Activated T-cell treated with anti-CD3 and anti-CD28 coated beads for 4 hours (primary cell): ENCODE results near the gene RNF214.
"Not testable (repeated sequence)": the region's sequence is repeated elsewhere in the genome, so short reads cannot be mapped to it uniquely, and the experiment has no call there.

Experiments
- DNase-seq: peaks from one replicate; pipeline ENCODE4 v3.0.0-alpha.2; 2020

The RNF214 gene

GRCh38 chr11:117198613-117199012, 33.9 kb upstream of the RNF214 start:
- DNase-seq = no peak

- DNase-seq = no peak
These were observed 33.2 kb upstream of the RNF214 start, which contains the start of gene TAGLN for GRCh38 chr11:117199053-117199915. Gene TAGLN (plus strand): TSS chr11:117199370. CDS start chr11:117203014, 3,644 bp downstream.

DNA sequence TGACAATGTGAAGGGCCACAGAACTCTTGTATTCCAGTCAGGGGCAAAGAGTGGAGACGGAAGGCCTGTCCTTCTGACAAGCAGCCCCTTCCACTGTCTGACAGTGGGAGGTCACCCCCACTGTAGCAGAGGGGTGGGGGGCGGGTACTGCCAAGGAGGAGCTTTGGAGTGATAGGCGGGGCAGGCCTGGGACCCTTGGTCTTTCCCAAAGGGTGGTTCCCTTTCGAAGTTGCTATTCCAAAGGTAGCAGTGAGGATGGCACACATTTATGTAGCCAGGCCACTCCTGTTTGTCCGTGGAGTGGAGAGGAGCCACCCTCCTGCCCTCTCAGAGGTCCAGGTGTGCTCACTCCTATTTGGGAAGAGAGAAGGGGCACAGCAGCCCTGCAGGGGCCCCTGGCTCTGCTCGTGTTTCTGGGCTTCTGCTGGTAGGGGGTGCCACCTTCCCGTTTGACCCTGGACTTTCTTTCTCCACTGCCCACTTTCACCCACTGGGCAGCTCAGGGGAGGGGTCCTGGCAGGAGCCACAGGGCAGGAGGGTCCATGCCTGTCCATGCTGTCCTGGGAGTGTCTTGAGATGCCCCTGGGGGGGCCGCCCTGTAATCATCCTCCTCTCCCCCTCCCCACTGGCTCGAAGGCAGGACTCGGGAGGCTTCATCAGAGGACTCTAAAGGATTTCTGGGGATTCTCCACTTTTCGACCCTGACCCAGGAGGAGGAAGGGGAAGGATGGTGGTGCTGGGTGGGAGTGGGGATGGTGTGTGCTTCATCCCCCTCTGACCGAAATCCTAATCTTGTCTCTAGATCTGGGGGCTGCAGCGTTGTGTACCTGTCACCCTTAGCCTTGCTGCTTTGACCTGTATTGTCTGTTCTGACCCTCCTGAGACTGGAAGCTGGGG, 32.3 kb upstream of the RNF214 start:
- DNase-seq = no peak

DNA sequence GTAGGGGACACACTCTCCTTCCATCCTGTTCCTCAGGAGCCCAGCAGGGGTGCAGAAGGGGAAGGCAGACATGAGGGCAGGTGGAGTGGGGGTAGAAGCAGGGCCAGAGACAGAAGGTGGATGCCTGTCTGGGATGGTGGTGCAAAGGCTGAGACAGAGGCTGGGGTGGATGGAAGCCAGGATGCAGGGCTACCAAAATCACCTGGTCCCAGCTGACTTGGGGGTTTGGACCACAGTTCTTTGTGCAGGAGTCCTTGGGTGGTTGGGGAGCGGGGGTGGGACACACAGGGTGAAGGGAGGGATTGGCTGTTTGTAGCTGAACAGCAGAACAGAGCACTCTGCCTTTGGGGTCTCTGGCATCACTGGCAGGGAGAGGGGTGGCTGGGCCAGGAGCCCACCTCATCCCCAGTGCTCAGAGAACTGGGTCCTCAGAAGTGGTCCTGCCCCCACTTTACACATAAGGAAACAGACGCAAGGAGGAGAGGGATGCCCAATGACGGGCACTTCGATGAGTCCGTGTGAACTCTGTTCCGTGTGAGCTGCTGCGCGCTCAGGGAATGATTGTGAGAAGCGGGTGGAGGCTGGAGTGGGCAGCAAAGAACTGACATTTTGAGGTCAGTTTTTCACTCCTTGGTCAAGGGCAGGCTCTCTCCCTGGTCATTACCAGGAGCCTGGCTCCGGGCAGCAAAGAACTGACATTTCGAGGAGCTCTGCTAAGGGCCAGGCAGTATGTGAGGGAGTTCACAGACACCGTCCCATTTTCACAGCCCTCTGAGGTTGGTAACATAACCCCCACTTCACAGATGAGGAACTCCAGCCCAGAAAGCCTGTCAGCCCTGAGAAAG, 31.4 kb upstream of the RNF214 start:
- no peak for DNase-seq

DNA sequence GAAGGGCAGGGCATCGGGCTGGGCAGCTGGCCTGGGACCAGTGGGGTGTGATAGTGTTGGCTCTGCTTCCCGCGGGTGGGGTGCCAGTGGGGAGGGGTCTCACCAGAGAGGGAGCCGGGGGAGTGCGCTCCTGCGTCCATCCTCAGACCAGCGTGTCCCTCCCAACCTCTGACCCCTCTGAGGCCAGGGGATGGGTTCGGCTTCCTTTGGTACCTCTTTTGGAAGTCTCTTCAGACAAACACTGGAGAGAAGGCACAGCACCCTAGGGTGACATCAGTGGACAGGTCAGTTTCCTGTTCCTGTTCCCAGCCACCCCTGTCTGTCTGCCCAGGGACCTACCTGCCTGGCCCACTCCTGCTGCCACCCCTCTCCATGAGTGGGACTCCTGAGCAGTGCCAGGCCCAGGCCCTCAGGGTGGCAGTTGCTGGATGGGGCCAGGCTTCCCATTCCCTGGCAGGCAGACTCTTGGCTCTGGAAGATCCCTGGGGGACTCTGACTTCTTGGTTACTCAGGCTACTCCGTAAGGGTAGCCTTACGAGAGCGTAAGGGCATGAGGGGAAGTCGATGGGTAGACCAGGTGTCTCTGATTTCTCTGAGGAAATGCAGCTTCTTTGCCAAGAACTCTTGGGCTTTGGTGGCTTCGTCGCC, 30.7 kb upstream of the RNF214 start:
- no peak for DNase-seq

- no peak for DNase-seq
These were observed 29.9 kb upstream of the RNF214 start for GRCh38 chr11:117202386-117203068.

DNA sequence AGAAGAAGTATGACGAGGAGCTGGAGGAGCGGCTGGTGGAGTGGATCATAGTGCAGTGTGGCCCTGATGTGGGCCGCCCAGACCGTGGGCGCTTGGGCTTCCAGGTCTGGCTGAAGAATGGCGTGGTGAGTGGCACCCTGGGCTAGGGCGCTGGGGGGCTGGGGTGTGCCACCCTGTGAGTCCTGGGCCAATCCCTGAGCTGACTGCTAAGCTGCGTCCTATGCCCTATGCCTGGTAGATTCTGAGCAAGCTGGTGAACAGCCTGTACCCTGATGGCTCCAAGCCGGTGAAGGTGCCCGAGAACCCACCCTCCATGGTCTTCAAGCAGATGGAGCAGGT, 29.4 kb upstream of the RNF214 start:
- DNase-seq = no peak

DNA sequence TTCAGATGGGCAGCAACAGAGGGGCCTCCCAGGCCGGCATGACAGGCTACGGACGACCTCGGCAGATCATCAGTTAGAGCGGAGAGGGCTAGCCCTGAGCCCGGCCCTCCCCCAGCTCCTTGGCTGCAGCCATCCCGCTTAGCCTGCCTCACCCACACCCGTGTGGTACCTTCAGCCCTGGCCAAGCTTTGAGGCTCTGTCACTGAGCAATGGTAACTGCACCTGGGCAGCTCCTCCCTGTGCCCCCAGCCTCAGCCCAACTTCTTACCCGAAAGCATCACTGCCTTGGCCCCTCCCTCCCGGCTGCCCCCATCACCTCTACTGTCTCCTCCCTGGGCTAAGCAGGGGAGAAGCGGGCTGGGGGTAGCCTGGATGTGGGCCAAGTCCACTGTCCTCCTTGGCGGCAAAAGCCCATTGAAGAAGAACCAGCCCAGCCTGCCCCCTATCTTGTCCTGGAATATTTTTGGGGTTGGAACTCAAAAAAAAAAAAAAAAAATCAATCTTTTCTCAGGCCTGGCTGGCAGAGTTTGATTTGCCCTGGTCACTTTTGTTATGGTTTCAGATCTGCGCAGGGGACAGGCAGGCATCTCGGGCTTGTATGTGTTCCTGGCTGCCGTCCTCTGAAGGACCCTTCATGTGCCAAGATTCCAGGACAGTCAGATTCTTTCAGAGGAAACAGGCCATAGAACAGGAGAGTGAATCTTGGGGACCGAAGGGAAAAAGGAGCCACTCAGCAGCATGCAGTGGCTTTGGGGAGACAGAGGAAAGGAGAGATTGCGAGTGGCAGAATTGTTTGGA, 28.0 kb upstream of the RNF214 start:
- DNase-seq = no peak

DNA sequence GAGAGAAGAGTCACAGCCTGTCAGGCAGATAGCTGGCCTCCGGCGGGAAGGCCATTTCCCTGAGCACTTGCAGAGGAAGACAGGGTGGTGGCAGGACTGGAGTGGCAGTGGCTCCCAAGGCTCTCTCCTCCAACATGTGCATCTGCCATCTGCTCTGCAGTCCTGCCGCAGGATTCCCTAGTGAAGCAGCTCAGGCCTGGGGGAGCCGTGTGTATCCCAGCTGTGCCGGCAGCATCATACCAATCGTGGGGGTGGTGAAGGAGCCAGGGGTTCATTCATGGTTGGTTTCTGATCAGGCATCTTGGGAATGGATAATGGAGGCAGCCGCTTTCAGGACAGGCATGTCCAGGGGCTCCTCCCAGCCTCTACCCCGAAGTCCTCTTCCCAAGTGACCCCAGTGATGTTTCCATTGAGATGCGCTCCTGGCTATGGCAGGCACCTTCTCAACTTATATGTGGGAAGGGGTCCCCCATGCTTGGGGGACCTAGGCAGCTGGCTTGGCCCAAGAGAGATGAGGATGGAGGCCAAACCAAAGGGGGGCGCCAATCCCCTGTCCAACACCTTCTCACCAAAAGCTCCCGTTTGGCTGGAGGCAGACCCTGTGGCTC, 27.2 kb upstream of the RNF214 start:
- DNase-seq = no peak

DNA sequence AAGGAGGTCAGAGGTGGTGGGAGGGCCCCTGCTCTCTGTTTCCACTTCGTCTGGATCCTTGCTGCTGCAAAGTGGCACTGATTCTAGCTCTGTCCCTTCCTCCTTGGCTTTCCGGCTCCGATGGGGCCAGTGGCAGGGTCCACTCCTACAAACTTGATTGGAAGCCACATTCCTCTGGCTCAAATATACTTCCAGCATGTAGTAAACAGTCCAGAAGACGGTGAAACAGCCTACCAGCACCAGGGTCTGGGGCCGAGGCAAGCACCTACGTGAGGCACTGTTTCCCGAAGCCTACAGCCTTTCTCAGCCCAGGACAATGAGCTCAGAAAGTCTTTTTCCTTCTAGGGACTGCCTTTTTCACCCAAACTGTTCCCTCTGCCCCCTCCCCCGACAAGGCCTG, 26.4 kb upstream of the RNF214 start:
- DNase-seq = not testable (repeated sequence)

- DNase-seq = not testable (repeated sequence)
These were observed 25.6 kb upstream of the RNF214 start for GRCh38 chr11:117206859-117207258.

DNA sequence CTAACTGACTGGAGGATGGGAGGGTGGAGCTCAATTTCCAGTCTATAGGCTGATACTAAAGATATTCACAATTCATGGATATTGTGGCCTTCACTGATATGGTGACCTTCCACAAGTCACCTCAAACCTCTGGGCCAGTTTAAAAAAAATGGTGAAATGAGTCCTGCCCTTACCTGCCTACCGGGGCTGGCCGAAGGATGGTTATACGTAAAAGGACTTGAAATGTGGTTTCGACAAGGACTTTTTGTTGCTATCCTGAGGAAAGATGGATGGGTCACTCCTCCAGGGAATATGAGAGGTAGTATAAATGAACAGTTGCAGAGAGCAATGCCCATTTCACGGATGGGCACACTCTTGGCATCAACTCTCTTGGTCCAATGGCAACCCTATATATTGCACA, 25.0 kb upstream of the RNF214 start:
- DNase-seq = not testable (repeated sequence)

DNA sequence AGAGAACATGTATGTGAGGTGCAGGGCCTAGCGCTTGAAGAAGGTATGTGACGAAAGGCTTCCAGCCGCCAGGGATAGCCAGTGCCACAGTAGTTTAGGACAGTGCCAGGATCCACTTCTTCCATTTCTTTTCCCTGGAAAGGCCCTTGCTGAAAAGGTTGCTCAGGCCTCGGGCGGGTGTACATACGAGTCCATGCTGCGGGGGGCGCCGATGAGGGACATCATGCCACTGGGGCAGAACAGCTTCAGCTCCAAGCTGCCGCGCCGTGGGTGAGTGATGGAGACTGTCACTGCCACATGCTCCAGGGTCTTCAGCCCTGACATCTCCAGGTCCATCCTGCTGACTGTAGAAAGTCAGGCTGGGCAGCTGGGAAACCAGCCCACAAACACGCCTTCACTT, 23.8 kb upstream of the RNF214 start:
- DNase-seq = not testable (repeated sequence)

DNA sequence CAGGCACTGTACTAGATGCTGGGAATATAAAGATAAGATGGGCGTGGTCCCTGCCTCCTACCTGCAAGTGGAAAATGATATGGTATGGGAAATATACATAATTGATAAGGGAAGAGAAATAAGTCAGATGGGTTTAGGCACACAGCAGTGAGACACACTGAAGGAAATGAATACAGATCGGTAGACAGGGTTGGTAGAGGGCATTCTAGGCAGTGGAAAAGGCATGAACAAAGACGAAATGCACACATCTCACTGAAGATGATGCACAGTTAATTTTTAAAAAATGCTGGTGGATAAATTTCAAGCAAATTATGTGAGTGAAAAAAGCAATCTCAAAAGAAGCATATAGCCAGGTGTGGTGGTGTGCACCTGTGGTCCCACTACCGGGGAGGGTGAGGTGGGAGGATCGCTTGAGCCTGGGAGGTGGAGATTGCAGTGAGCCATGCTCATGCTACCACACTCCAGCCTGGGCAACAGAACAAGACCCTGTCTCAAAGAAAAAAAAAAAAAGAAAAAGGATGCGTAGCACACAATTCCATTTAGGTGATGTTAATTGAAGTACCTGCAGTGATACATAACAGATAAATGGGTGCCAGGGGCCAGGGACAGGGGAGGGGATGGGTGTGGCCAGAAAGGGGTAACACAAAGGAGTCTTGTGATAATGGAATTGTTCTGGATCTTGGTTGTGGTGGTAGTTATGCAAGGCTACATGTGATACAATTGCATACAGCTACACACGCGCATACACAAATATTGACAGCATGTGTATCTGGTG, 22.9 kb upstream of the RNF214 start:
- not testable (repeated sequence) for DNase-seq

DNA sequence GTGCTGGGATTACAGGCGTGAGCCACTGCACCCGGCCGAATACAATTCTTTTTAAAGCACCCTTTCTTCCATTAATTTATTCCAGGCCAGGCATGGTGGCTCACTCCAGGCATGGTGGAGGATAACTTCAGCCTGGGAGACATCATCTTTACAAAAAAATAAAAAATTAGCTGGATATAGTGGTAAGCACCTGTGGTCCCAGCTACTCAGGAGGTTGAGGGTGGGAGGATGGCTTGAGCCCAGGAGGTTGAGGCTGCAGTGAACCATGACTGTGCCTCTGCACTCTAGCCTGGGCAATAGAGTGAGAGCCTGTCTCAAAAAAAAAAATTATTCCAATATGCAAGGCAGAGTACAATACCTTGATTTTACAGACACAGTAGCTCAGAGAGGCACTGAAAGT, 21.9 kb upstream of the RNF214 start:
- DNase-seq = no peak

GRCh38 chr11:117212697-117213355, 19.6 kb upstream of the RNF214 start:
- no peak for DNase-seq

- DNase-seq = no peak
These were observed 17.9 kb upstream of the RNF214 start for GRCh38 chr11:117214404-117215110.
